GM18499 (cell line): Measurements from ENCODE around the gene CNKSR3.
"Not testable (repeated sequence)": the region's sequence is repeated elsewhere in the genome, so short reads cannot be mapped to it uniquely, and the experiment has no call there.

Experiments used
- ATAC-seq: cut with Tn5 transposase; IDR thresholded peaks from one replicate; pipeline ENCODE4 v1.9.1; 2021; ENCODE audit warnings: moderate number of reproducible peaks; ENCODE audit not compliant: insufficient read depth, unreplicated experiment

The CNKSR3 gene

DNA sequence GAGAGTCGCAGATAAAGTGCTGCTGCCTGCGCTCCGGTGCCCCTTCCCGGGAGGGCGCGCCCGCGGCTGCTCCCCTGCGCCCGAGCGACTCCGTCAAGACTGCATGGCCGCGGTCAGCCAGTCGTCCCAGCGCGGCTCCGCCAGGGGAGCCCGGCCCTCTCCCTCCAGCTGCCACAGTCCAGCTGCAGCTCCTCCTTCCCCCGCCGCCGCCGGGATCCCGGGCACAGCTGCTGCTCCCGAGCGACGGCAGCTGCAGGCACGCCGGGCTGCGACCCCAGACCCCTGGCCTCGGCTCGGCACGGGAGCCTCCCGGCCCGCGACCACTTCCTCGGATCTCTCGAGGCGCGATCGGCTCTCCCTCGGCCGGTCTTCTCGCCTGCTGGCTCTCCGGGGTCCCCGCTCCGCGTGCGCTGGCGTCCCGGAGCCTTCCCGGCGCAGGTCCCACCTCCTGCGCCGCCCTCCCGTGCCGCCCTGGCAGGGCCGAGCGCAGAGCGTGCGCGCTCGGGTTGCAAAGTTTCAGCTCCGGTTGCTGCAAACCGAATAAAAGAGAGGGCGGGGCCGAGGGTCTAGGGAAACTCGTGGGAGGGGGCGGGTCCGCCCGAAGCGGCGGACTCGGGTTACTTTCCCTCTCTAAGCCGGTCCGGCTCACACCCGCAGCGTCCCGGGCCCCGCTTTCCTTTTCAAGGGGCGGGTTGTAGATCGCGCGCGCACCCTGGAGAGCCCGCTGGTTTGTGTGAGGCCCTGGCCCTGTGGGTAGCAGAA, at the start of gene CNKSR3:
Gene CNKSR3, minus strand, starts transcription at position 542 of the 762 bp plus-strand sequence. CDS start 571 bp downstream, outside the sequence.
- no peak for ATAC-seq

- ATAC-seq, result no peak
These were observed 48.5 kb upstream of the CNKSR3 start for GRCh38 chr6:154558984-154559383.

DNA sequence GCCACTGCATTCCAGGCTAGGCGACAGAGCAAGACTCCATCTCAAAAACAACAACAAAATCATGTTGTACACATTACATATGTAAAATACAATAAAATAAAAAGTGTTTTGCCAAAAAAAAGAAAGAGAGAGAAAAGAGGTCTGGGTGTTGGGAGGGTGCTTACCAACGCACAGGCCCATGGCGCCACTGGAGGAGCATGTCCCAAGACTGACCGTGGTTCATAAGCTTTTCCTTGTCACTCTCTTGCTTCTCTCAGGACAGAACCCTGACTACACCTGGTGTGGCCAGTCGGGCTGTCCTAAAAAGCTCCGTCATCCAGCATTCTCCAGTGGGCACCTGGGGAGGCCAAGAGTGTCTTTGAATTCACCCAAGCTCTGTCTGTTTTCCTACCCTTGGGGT, 48.0 kb upstream of the CNKSR3 start:
- ATAC-seq, result no peak

- no peak for ATAC-seq
These were observed 44.7 kb upstream of the CNKSR3 start for GRCh38 chr6:154555073-154555677.

DNA sequence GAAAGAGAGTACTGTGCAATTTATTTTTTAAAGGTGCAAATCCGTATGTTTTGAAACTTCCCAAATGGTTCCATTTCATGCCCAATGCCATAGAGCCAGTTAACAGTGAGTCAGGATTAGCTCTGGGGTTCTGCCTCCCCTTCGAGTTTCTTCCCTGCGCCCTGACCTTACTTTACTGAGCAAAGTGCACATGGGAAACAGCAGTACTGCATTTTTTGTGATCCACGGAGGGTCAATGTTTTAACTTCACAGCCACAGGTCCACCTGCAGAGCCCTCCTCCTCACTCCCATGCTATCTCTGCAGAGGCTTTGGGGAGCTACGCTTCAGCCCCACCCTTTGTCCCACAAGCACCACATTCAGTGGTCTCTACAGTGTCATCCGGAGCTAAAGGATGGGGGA, 44.0 kb upstream of the CNKSR3 start:
- ATAC-seq, result no peak

DNA sequence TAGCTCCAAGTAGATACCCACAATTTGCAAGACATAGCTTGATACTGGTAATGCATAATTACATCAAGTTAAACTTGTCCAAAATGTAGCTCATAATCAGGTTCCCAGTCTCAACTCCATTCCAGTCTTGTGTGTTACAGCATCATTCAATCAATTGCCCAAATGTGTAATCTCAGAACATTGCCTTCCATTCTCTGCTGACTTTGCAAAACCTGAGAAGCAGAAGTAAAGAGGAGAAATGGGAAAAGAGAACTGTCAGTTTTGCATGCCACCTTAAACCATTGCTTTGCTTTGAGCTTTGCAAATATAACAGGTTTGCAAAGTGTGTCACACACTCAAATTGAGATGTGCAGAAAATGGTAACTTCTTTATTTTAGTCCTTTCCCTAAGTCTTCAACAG, 40.3 kb upstream of the CNKSR3 start:
- no peak for ATAC-seq

- no peak for ATAC-seq
These were observed 38.7 kb upstream of the CNKSR3 start for GRCh38 chr6:154549179-154549578.

GRCh38 chr6:154548130-154548830, 37.8 kb upstream of the CNKSR3 start:
- no peak for ATAC-seq

GRCh38 chr6:154543628-154544027, 33.1 kb upstream of the CNKSR3 start:
- no peak for ATAC-seq

DNA sequence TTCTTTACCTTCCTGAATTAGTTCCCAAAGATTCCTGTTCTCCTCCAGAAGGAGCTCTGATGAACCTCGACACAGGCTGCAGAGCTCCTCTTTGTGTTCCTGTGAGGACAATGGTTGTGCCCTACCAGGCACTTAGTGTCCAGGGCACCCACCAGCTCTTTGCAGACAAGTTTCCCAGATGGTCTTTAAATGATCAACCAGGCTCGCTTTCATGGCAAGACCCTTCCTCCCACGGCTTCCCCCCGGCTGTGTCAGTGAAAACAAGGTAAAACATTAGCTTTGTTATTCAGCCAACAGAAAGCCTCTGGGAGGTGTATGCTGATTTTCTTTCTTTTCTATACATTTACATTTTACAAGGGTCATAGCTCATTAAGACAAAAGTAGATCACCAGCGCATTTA, 32.3 kb upstream of the CNKSR3 start:
- ATAC-seq, result no peak

DNA sequence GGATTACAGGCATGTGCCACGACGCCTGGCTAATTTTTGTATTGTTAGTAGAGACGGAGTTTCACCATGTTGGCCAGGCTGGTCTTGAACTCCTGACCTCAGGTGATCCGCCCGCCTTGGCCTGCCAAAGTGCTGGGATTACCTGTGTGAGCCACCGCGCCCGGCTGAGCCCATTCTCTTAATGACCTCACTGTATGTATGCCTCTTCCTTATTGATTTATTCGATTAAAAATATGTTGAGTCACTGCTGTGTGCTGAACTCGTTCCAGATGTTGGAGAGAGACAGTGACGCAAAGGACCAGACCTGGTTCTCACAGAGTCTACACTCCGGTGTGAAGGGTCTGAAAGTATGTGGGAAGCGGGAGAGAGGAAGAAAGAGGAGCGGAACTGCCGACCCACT, 31.4 kb upstream of the CNKSR3 start:
- not testable (repeated sequence) for ATAC-seq

- ATAC-seq, result no peak
These were observed 29.2 kb upstream of the CNKSR3 start for GRCh38 chr6:154539593-154540269.

DNA sequence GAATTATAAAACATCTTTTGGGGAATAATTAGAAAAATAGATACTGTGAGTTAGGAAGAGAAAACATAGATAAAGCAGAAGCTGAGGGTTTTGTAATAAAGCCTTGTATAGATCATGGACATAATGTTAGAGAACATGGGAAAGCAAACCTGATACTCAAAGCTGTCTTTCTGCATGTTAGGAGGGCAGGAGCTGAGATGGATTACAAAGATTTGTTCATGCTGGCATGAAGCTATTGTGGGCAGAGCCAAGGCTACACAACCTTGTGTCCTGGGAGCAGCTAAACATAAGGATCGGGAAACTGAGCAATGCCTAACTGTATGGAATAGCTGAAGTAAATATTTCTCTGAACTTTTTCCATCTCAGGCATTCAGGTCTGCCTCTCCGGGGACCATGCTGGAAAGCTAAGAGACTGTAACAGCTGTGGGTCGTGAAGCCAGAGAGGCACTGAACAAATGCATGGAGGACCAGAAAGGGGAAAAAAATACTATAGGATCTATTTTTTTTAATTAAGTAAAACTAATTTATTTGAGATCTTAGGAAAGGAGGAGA, 28.2 kb upstream of the CNKSR3 start:
- ATAC-seq, result no peak

- no peak for ATAC-seq
These were observed 27.2 kb upstream of the CNKSR3 start for GRCh38 chr6:154537511-154538325.

GRCh38 chr6:154536999-154537398, 26.5 kb upstream of the CNKSR3 start:
- no peak for ATAC-seq

GRCh38 chr6:154536255-154536654, 25.8 kb upstream of the CNKSR3 start:
- no peak for ATAC-seq

- ATAC-seq, result no peak
These were observed 25.4 kb upstream of the CNKSR3 start for GRCh38 chr6:154535851-154536250.

- no peak for ATAC-seq
These were observed 24.7 kb upstream of the CNKSR3 start for GRCh38 chr6:154535147-154535546.

DNA sequence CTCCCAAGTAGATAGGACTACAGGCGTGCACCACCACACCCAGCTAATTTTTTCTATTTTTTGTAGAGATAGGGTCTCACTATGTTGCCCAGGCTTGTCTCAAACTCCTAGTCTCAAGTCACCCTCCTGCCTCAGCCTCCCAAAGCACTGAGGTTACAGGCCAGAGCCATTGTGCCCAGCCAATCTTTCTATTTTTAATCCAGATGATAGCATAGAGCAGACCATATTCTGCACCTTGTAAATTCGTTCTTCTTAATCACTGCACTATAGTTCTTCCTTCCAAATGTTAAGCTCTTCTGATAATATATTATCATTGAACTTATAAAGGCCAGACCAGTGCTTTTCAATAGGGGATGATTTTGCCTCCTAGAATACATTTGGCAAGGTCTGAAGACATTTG, 24.0 kb upstream of the CNKSR3 start:
- no peak for ATAC-seq

- no peak for ATAC-seq
These were observed 21.9 kb upstream of the CNKSR3 start for GRCh38 chr6:154532426-154532825.
